HG02938 (cell line): ENCODE results near the gene HDAC4.

Experiments
- ATAC-seq: cut with Tn5 transposase; IDR thresholded peaks from one replicate; pipeline ENCODE4 v1.9.1; 2021; ENCODE audit warnings: mild to moderate bottlenecking, moderate library complexity; ENCODE audit not compliant: unreplicated experiment

Gene HDAC4

GRCh38 chr2:239212929-239213642 lies 187.7 kb downstream of the HDAC4 start:
- ATAC-seq = no peak

- ATAC-seq = no peak
These were observed 188.5 kb downstream of the HDAC4 start for GRCh38 chr2:239212121-239212928.

- no peak for ATAC-seq
These were observed 189.3 kb downstream of the HDAC4 start for GRCh38 chr2:239211396-239212094.

GRCh38 chr2:239209783-239210182 lies 191.0 kb downstream of the HDAC4 start:
- no peak for ATAC-seq

- ATAC-seq = no peak
These were observed 192.2 kb downstream of the HDAC4 start for GRCh38 chr2:239208465-239209180.

- ATAC-seq = no peak
These were observed 194.0 kb downstream of the HDAC4 start for GRCh38 chr2:239206851-239207250.

- no peak for ATAC-seq
These were observed 194.8 kb downstream of the HDAC4 start for GRCh38 chr2:239206042-239206441.

GRCh38 chr2:239204876-239205468 lies 195.8 kb downstream of the HDAC4 start:
- no peak for ATAC-seq

- no peak for ATAC-seq
These were observed 196.5 kb downstream of the HDAC4 start for GRCh38 chr2:239204136-239204875.

- no peak for ATAC-seq
These were observed 197.2 kb downstream of the HDAC4 start for GRCh38 chr2:239203443-239204135.

- ATAC-seq = no peak
These were observed 198.0 kb downstream of the HDAC4 start for GRCh38 chr2:239202836-239203235.

GRCh38 chr2:239202343-239202742 lies 198.5 kb downstream of the HDAC4 start:
- no peak for ATAC-seq

GRCh38 chr2:239201884-239202283 lies 198.9 kb downstream of the HDAC4 start:
- no peak for ATAC-seq

GRCh38 chr2:239201531-239201876 lies 199.3 kb downstream of the HDAC4 start:
- no peak for ATAC-seq

- ATAC-seq = no peak
These were observed 199.9 kb downstream of the HDAC4 start for GRCh38 chr2:239200646-239201530.

- no peak for ATAC-seq
These were observed 201.6 kb downstream of the HDAC4 start for GRCh38 chr2:239199041-239199768.

GRCh38 chr2:239198221-239198620 lies 202.6 kb downstream of the HDAC4 start:
- no peak for ATAC-seq

GRCh38 chr2:239197146-239197545 lies 203.7 kb downstream of the HDAC4 start:
- ATAC-seq = no peak
